Uterus (tissue), 2 donors: ENCODE data around the gene DDX31.

Experiments used
- CTCF ChIP-seq, 4 experiments: fragments of 200-600 bp in 2 of 4; fragments of 450-650 bp in 2 of 4; sonication (generic) in 2 of 4; IDR thresholded peaks; one replicate each; pipeline ENCODE4 v1.5.1; 2016 to 2019; ENCODE audit warnings: antibody characterized with exemption in 4 of 4, mild to moderate bottlenecking in 2 of 4, moderate library complexity in 1 of 4
- POLR2A ChIP-seq, 2 donors: fragments of 450-650 bp; IDR thresholded peaks; one replicate each; pipeline ENCODE4 v1.6.1; 2016; ENCODE audit warnings: antibody characterized with exemption in 2 of 2, mild to moderate bottlenecking in 1 of 2, moderate library complexity in 1 of 2

GRCh38 chr9:132641216-132641615 is 28.6 kb downstream of the DDX31 start:
- no peak for TF ChIP-seq CTCF (IDR thresholded peaks at IDR 0.05)
- no peak for TF ChIP-seq POLR2A (IDR thresholded peaks at IDR 0.05)
